ENCODE measurements around the gene ZFP64. TPM values are rescaled to one million over a fixed set of nuclear protein-coding genes. Genes with fewer than 3 reads are reported as not detected.

Gene ZFP64
- total RNA-seq, 2 donors from 2014 or later, result 20.2 to 29.5 TPM

GRCh38 chr20:52172392-52173047 lies 19.1 kb downstream of the ZFP64 start:
- DNase-seq (ENCODE audit: low spot score), result no peak
- no peak overlapping the region for H3K27ac ChIP-seq
- H3K9me3 ChIP-seq, result no peaks in the 10 kb centered on the region
- no peaks in the 10 kb centered on the region for H3K36me3 ChIP-seq
- no peak overlapping the region for H3K4me3 ChIP-seq
- TF ChIP-seq CTCF (IDR thresholded peaks at IDR 0.05), result no peak
- no peak for TF ChIP-seq POLR2AphosphoS5 (IDR thresholded peaks at IDR 0.05)
- TF ChIP-seq POLR2A (IDR thresholded peaks at IDR 0.05), result no peak
- WGBS, result 83% methylated on average over 9 of the region's 9 CpGs
- no peaks in the 10 kb centered on the region for H3K27me3 ChIP-seq (replicated peaks; ENCODE audit: insufficient read depth)
- H3K4me1 ChIP-seq (replicated peaks), result no peaks in the 10 kb centered on the region
- intact Hi-C loops (cut with DNase I), result no loop called here

GRCh38 chr20:52171025-52171424 lies 20.6 kb downstream of the ZFP64 start:
- no peak overlapping the region for H3K4me3 ChIP-seq
- H3K27ac ChIP-seq, result no peak overlapping the region
- H3K36me3 ChIP-seq, result no peaks in the 10 kb centered on the region
- DNase-seq (ENCODE audit: low spot score), result no peak
- WGBS, result 99% methylated on average over 8 of the region's 8 CpGs
- TF ChIP-seq POLR2AphosphoS5 (IDR thresholded peaks at IDR 0.05) (no peak), POLR2A (IDR thresholded peaks at IDR 0.05) (no peak), CTCF (IDR thresholded peaks at IDR 0.05) (no peak)
- H3K9me3 ChIP-seq, result no peaks in the 10 kb centered on the region
- no peaks in the 10 kb centered on the region for H3K4me1 ChIP-seq (replicated peaks)
- intact Hi-C loops (cut with DNase I), result no loop called here
- no peaks in the 10 kb centered on the region for H3K27me3 ChIP-seq (replicated peaks; ENCODE audit: insufficient read depth)

GRCh38 chr20:52168116-52168515 lies 23.5 kb downstream of the ZFP64 start:
- Histone ChIP-seq H3K36me3 (peaks cover 0 to 3% of the 10 kb centered on the region in 2 donors), H3K27ac (no peak overlapping the region), H3K9me3 (no peaks in the 10 kb centered on the region), H3K4me3 (no peak overlapping the region), H3K27me3 (replicated peaks; ENCODE audit: insufficient read depth) (no peaks in the 10 kb centered on the region), H3K4me1 (replicated peaks) (no peaks in the 10 kb centered on the region)
- whole genome bisulfite sequencing, result 100% methylated on average over 1 of the region's 1 CpG
- intact Hi-C loops (cut with DNase I), result no loop called here
- DNase-seq (ENCODE audit: low spot score), result no peak
- no peak for TF ChIP-seq POLR2AphosphoS5 (IDR thresholded peaks at IDR 0.05)
- no peak for TF ChIP-seq CTCF (IDR thresholded peaks at IDR 0.05)
- TF ChIP-seq POLR2A (IDR thresholded peaks at IDR 0.05), result no peak

- no peak for TF ChIP-seq CTCF (IDR thresholded peaks at IDR 0.05)
- TF ChIP-seq POLR2AphosphoS5 (IDR thresholded peaks at IDR 0.05), result no peak
- no peak for TF ChIP-seq POLR2A (IDR thresholded peaks at IDR 0.05)
- H3K36me3 ChIP-seq, result peaks cover 0 to 3% of the 10 kb centered on the region in 2 donors
- WGBS, result 100% methylated on average over 4 of the region's 4 CpGs
- H3K4me3 ChIP-seq, result no peak overlapping the region
- no peaks in the 10 kb centered on the region for H3K9me3 ChIP-seq
- H3K27me3 ChIP-seq (replicated peaks; ENCODE audit: insufficient read depth), result no peaks in the 10 kb centered on the region
- intact Hi-C loops (cut with DNase I), result no loop called here
- no peak overlapping the region for H3K27ac ChIP-seq
- no peaks in the 10 kb centered on the region for H3K4me1 ChIP-seq (replicated peaks)
- no peak for DNase-seq (ENCODE audit: low spot score)
Measured at GRCh38 chr20:52167232-52167840, 24.2 kb downstream of the ZFP64 start.

GRCh38 chr20:52166150-52166549 lies 25.4 kb downstream of the ZFP64 start:
- no peak overlapping the region for H3K27ac ChIP-seq
- WGBS, result 96% methylated on average over 1 of the region's 1 CpG
- H3K9me3 ChIP-seq, result no peaks in the 10 kb centered on the region
- H3K4me1 ChIP-seq (replicated peaks), result no peaks in the 10 kb centered on the region
- peaks cover 0 to 3% of the 10 kb centered on the region in 2 donors for H3K36me3 ChIP-seq
- no peaks in the 10 kb centered on the region for H3K27me3 ChIP-seq (replicated peaks; ENCODE audit: insufficient read depth)
- DNase-seq (ENCODE audit: low spot score), result no peak
- intact Hi-C loops (cut with DNase I), result no loop called here
- H3K4me3 ChIP-seq, result no peak overlapping the region
- TF ChIP-seq CTCF (IDR thresholded peaks at IDR 0.05) (no peak), POLR2AphosphoS5 (IDR thresholded peaks at IDR 0.05) (no peak), POLR2A (IDR thresholded peaks at IDR 0.05) (no peak)
